Endometrial microvascular endothelial cells (primary cell): ENCODE measurements around the gene GCLM. TPM values are rescaled to one million over a fixed set of nuclear protein-coding genes. Genes with fewer than 3 reads are reported as not detected.
"Not testable (repeated sequence)": the region's sequence is repeated elsewhere in the genome, so short reads cannot be mapped to it uniquely, and the experiment has no call there.

ENCODE experiments used
- in situ Hi-C: cut with HindIII; loops from 2 replicates; pipeline ENCODE4 v1.10.0; 2017; ENCODE audit warnings: low sequenced_read_pairs, low pct_unique_long_range_greater_than_20kb; ENCODE audit errors: inconsistent ontology term
- total RNA-seq: library from RNA; depleted of rRNA; stranded (reverse); fragments of >200 nt; gene quantifications from one replicate; pipeline ENCODE4 v1.2.3, GENCODE V29; 2015; ENCODE audit errors: inconsistent ontology term

Gene GCLM
- total RNA-seq, 1 donor from 2014 or later = 43.9 TPM

- in situ Hi-C loops = no loop called here
These were observed 8.3 kb downstream of the GCLM start for GRCh38 chr1:93900723-93901504.

GRCh38 chr1:93899543-93900207 is 9.6 kb downstream of the GCLM start:
- in situ Hi-C loops = no loop called here

- in situ Hi-C loops = no loop called here
These were observed 20.3 kb downstream of the GCLM start for GRCh38 chr1:93888900-93889299.

DNA sequence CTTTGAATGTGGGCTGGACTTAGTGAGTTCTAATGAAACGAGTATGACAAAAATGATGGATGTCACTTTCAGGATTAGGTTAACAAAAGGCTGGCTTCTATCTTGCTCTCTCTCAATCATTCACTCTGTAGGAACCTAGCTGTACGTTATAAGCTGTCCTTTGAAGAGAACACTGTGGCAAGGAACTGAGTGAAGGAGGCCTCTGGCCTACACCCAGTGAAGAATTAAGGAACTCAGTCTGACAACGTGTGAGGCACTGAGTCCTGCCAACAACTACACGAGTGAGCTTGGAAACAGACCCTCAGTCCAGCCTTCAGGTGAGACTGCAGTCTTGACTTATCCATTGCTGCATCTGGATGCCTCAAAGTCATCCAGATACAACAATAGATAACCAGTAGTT is 27.0 kb downstream of the GCLM start:
- in situ Hi-C loops = no loop called here

DNA sequence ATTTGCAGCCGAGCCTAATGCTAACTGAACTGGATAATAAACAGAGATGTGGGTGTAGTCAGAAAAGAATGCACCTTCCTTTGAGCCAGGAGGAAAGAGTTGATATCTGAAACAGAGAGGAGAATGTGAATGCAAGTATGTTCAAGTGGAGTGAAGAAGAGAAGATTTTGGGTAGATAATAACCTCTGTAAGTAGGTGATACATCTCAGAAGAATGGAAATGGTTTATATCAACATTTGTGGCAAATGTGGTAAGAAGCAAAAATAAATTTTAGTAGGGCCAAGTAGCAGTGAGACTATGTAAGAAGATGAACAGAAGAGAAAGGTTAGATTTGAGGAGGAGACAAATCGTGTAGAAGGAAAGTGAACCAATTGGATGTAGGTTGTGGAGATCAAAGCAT is 28.5 kb downstream of the GCLM start:
- in situ Hi-C loops = no loop called here

DNA sequence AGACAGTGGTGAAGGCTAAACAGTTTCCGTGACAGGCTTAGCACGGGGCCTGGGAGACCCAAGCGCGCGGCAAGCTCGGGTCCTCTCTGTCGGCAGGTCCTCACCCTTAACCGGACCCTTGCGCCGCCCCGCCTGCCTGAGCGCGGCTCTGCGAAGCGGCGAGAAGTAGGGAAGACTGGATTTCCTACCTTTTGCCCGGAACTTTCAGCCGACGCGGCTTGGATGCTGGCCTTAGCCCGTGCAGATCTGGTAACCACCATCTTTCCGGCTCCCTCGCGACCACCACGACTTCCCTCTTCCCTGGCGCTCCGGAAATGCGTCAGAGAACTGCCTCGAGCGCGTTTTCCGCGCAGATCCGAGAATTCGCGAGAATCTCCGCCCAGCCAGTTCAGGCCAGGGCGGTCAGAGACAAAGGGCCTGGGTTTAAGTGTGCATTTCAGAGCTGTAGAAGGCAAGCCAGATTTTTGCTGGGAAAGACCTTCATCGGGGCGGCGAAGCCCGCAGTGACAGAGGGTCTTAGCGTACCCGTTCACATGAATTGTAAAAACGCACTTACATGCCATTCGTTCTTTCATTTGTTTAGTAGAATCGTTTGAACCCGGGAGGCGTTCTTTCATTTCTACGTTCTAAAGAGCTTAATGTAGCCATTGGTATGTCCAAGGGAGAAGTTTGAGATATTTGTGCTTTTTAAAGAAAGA is 30.2 kb downstream of the GCLM start, which contains the start of gene DNTTIP2:
Gene DNTTIP2, minus strand, starts transcription at position 318 of the 698 bp plus-strand sequence. Its CDS starts 58 bp downstream, at position 260.
- in situ Hi-C loops = no loop called here

GRCh38 chr1:93878501-93878888 is 30.7 kb downstream of the GCLM start:
- in situ Hi-C loops = no loop called here

DNA sequence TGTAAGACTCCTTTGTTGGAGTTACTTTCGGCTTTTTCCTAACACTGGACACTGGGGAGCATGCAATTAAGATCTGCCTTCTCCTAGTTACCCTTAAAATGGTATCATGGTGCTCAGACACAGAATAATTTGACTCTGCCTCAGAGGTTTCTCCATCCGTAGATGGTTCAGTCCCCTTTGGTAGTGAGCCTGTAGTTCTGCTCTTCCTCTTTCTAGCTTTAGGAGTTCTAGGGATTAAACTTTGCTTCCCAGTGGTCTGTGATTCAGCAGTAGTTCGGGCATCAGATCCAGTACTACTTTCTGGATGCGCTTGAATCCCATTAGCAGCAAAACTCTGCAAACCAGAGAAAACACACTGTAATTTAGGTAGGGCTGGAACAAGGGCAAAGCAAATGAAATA is 31.7 kb downstream of the GCLM start:
- in situ Hi-C loops = no loop called here

DNA sequence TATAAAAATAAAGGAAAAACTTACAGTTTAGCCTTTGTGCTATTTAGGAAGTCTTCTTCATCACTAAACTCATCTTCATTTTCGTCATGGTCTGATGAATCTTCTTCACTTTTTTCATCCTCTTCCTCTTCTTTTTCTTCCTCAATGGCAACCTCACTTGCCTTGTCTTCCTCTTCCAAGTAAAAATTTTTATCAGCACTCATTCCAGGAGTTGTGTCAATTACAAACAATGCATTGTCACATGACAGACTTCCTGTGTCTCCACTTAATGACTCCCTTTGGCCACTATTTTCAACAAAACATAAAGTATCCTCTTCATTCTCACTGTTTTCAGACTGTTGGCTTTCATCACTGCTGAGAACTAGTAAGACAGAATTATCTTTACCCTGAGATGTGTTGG is 33.0 kb downstream of the GCLM start:
- in situ Hi-C loops = no loop called here

DNA sequence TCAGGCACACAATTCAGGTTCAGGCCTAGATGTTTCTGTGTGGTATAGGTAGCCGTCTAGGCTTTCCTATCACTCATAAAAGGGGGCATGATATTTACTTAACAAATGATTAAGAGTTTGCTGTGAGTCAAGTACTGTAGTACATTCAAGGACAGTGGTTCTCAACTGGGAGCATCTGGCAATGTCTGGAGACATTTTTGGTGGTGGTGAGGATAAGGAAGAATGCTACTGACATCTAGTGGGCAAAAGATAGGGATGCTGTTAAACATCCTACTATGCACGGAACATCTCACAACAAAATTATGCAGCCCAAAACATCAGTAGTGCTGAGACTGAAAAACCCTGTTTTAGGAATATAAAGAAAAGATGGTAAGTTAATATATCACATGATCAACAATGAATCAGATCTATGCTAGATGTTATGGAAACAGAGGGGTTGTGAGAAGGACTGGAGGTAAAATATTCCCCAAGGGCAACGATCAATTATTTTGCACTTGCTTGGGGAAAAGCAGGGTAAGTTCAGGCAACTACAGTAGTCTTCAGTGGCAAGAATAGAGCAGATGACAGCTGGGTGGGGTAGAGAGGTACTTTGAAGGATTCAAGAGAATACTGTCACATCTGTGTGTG is 35.1 kb downstream of the GCLM start:
- in situ Hi-C loops = no loop called here

DNA sequence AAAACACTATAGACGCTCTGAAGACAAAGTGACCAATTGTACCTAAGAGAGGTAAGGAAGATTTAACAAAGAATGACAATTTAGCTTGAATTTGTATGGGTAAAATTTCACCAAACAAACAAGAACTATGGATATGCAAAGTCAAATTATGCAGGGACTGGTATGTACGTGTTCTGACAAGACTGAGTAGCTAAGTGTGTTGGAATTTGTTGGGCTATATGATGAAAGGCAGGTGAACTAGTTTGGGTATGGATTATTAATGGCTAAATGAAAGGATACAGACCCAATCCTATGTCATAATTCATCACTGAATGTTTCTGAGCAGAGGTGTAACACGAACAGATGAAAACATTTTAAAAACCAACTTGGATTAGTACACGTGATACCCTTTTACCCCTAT is 37.9 kb downstream of the GCLM start:
- in situ Hi-C loops = no loop called here

DNA sequence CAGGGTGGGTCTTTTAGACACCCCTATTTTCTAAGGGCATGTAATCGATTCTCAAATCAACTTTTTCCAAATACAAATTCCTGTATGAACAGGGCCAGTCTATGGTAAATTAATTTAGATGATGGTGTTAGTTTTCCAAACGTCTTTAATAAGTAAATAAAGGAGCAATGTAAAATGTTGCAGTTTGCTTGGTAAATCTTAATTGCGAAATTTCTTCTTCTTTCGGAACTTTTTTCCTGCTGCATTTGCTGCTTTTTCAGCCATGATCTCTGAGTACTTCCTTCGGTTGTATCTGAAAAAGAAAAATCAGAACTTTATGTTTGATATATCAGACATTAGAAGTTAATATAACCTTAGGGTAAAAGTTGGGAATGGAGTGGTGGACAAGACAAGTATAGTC is 39.6 kb downstream of the GCLM start:
- in situ Hi-C loops = no loop called here

GRCh38 chr1:93868492-93868891 is 40.7 kb downstream of the GCLM start:
- in situ Hi-C loops = not testable (repeated sequence)

GRCh38 chr1:93865253-93865652 is 44.0 kb downstream of the GCLM start:
- in situ Hi-C loops = no loop called here

DNA sequence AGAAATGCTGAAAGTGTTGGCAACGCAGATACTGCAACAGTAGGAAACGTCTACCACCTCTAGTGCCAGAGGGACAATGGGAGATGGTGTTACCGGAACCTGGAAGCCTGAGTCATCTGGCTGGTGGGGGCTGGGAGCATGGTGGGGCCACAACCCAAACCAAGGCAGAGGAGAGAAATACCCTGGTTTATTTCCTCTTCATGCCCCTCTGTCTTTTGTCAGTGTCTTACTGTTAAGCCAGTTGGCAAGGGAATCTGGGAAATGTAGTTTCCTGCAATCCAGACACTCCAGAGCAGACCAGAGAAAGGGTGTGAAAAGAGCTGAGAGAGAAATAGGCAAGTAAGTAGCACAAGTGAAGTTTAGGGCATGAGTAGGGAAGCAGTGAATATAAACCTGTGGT is 45.1 kb downstream of the GCLM start:
- in situ Hi-C loops = no loop called here

- in situ Hi-C loops = not testable (repeated sequence)
These were observed 51.6 kb downstream of the GCLM start for GRCh38 chr1:93857653-93858052.

GRCh38 chr1:93855983-93856382 is 53.2 kb downstream of the GCLM start:
- in situ Hi-C loops = not testable (repeated sequence)

DNA sequence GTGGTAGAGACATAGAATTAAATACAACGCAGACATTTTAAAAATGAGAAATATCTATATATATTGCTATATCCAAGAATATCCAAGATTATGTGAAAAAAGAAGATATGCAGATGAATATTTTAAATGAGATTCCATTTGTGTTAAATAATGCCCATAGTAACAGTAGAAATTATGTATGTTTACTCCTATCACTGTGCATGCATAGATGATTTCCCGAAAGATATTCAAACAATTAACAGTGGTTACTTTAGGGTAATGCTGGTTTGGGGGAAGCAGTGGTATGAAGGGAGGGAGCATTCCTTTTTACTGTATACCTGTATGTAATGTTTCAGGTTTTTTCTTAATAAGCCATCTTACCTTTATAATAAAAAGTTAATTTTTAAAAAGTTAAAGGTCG is 55.3 kb downstream of the GCLM start:
- in situ Hi-C loops = no loop called here

GRCh38 chr1:93851878-93852277 is 57.4 kb downstream of the GCLM start:
- in situ Hi-C loops = no loop called here
